ENCODE results near the gene WNT9B. TPM values are rescaled to one million over a fixed set of nuclear protein-coding genes. Genes with fewer than 3 reads are reported as not detected.
"Not testable (repeated sequence)": the region's sequence is repeated elsewhere in the genome, so short reads cannot be mapped to it uniquely, and the experiment has no call there.

WNT9B gene
- total RNA-seq, 6 experiments from 2014 or later: not detected

DNA sequence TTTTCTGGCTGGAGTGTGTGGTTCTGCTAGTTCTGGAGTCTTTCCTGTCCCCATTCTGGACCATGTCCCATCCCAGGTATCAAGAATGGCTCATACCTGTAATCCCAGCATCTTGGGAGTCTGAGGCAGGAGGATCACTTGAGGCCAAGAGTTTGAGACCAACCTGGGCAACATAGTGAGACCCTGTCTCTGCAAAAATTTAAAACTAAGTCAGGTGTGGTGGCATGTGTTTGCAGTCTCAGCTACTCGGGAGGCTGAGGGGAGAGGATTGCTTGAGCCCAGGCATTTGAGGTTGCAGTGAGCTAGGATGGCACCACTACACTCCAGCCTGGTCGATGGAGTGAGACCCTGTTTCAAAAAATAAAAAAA is 17.6 kb upstream of the WNT9B start:
- Mint-ChIP-seq H3K4me3 (no peak overlapping the region), H3K9me3 (no peaks in the 10 kb centered on the region), H3K27me3 (ENCODE audit: insufficient read depth) (peaks cover 6% of the 10 kb centered on the region), H3K4me1 (ENCODE audit: low read depth) (peaks cover 23% of the 10 kb centered on the region), H3K36me3 (ENCODE audit: low read depth) (no peaks in the 10 kb centered on the region), H3K27ac (peak overlapping the region; percentile 39; the same call in 1 of the 2 replicates)
- TF ChIP-seq, protein P1, sequence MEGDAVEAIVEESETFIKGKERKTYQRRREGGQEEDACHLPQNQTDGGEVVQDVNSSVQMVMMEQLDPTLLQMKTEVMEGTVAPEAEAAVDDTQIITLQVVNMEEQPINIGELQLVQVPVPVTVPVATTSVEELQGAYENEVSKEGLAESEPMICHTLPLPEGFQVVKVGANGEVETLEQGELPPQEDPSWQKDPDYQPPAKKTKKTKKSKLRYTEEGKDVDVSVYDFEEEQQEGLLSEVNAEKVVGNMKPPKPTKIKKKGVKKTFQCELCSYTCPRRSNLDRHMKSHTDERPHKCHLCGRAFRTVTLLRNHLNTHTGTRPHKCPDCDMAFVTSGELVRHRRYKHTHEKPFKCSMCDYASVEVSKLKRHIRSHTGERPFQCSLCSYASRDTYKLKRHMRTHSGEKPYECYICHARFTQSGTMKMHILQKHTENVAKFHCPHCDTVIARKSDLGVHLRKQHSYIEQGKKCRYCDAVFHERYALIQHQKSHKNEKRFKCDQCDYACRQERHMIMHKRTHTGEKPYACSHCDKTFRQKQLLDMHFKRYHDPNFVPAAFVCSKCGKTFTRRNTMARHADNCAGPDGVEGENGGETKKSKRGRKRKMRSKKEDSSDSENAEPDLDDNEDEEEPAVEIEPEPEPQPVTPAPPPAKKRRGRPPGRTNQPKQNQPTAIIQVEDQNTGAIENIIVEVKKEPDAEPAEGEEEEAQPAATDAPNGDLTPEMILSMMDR (IDR thresholded peaks at IDR 0.05): no peak
- no peak for DNase-seq

DNA sequence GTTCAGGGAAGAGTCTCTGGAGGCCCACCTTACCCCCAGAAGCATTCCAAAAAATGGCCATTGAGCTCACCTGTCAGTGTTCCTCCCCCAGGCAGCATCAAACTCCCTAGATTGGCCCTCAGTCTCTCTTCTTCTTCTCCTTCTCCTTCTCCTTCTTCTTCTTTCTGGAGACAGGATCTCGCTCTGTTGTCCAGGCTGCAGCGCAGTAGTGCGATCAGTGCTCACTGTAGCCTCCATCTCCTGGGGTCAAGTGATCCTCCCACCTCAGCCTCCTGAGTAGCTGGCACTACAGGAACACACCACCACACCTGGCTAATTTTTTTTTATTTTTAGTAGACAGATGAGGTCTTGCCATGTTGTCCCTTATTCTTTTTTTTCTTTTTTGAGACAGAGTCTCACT is 16.5 kb upstream of the WNT9B start:
- no peaks in the 10 kb centered on the region for H3K36me3 Mint-ChIP-seq (ENCODE audit: low read depth)
- H3K4me1 Mint-ChIP-seq (ENCODE audit: low read depth): peaks cover 23% of the 10 kb centered on the region
- H3K27ac Mint-ChIP-seq: no peak overlapping the region
- no peaks in the 10 kb centered on the region for H3K9me3 Mint-ChIP-seq
- TF ChIP-seq, protein P1 (IDR thresholded peaks at IDR 0.05): no peak
- no peak overlapping the region for H3K4me3 Mint-ChIP-seq
- no peak for DNase-seq
- peaks cover 5% of the 10 kb centered on the region for H3K27me3 Mint-ChIP-seq (ENCODE audit: insufficient read depth)

DNA sequence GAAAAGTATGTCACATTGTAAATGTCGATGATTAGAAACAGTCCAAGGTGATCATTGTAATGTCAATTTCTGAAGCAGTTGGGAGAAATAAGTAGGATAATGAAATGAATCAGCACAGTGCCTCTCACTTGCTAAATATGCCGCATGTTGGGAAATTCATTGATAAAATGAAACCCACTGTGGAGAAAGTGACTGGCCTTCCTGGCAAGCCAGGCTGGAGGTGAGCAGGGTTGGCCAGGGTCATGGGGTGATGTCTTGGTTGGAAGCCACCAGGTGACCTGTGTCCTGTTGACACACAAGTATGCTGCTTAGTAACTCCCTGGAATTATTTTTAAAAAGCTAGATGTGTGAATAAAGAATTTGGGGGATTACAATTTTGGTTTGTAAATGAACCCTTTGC is 14.9 kb upstream of the WNT9B start:
- Mint-ChIP-seq H3K4me1 (ENCODE audit: low read depth) (peaks cover 35% of the 10 kb centered on the region), H3K27ac (no peak overlapping the region), H3K36me3 (ENCODE audit: low read depth) (no peaks in the 10 kb centered on the region), H3K9me3 (no peaks in the 10 kb centered on the region), H3K27me3 (ENCODE audit: insufficient read depth) (peaks cover 7% of the 10 kb centered on the region), H3K4me3 (no peak overlapping the region)
- TF ChIP-seq, protein P1 (IDR thresholded peaks at IDR 0.05): no peak
- no peak for DNase-seq

DNA sequence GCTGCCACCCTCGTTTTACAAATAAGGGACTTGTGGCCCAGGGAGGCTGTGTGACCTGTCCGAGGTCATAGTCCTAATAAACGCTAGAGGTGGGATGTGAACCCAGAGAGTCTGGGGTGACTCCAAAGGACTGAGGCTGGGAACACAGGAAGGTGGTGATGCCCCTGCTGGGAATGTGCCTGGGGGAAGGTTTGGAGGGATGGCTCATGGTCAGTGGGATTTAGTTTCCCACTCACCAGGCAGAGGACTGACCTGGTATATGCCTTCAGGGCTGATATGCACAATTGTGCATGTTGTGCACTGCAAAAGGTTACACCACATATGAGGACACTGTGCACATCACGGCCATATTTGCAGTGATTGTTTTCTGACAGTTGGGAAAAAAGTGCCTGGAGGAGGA is 13.9 kb upstream of the WNT9B start:
- Mint-ChIP-seq H3K9me3 (peaks cover under 1% of the 10 kb centered on the region), H3K4me3 (no peak overlapping the region), H3K27ac (no peak overlapping the region), H3K27me3 (ENCODE audit: insufficient read depth) (peaks cover 7% of the 10 kb centered on the region), H3K4me1 (ENCODE audit: low read depth) (peaks cover 35% of the 10 kb centered on the region), H3K36me3 (ENCODE audit: low read depth) (no peaks in the 10 kb centered on the region)
- no peak for DNase-seq
- TF ChIP-seq, protein P1 (IDR thresholded peaks at IDR 0.05): no peak

DNA sequence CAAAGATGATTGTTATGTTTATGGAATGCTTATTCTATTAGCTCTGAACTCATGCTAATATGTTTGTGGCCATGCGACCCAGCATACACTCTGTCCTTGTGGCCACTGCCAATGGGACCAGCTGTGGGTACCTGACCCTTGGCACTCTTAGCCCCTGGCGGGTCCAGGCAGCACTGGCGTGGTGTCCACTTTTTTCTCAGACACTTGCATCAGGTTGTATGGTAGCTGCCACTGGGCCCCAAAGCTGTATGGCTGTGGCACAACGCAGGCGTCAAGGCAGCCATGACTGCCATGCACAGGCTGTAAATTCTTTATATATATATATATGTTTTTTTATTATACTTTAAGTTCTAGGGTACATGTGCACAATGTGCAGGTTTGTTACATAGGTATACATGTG is 12.2 kb upstream of the WNT9B start:
- peaks cover 21% of the 10 kb centered on the region for H3K4me1 Mint-ChIP-seq (ENCODE audit: low read depth)
- no peak for DNase-seq
- no peak overlapping the region for H3K27ac Mint-ChIP-seq
- H3K4me3 Mint-ChIP-seq: no peak overlapping the region
- peaks cover 8% of the 10 kb centered on the region for H3K27me3 Mint-ChIP-seq (ENCODE audit: insufficient read depth)
- H3K9me3 Mint-ChIP-seq: peaks cover 12% of the 10 kb centered on the region
- TF ChIP-seq, protein P1 (IDR thresholded peaks at IDR 0.05): no peak
- H3K36me3 Mint-ChIP-seq (ENCODE audit: low read depth): peaks cover 12% of the 10 kb centered on the region

DNA sequence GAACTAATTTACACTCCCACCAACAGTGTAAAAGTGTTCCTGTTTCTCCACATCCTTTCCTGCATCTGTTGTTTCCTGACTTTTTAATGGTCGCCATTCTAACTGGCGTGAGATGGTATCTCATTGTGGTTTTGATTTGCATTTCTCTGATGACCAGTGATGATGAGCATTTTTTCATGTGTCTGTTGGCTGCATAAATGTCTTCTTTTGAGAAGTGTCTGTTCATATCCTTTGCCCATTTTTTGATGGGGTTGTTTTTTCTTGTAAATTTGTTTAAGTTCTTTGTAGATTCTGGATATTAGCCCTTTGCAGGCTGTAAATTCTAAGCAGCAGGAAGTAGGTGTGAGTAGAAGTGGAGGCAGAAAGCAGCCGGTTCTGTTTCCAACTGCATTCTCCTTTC is 10.8 kb upstream of the WNT9B start:
- Mint-ChIP-seq H3K36me3 (ENCODE audit: low read depth) (peaks cover 12% of the 10 kb centered on the region), H3K9me3 (peaks cover 12% of the 10 kb centered on the region), H3K4me1 (ENCODE audit: low read depth) (peaks cover 21% of the 10 kb centered on the region), H3K27me3 (ENCODE audit: insufficient read depth) (peaks cover 13% of the 10 kb centered on the region)
- H3K4me3 Mint-ChIP-seq, H3K27ac Mint-ChIP-seq, DNase-seq: not testable (repeated sequence)

Measured in HFFc6 (cell line).